Inflammatory macrophage (primary cell): Measurements from ENCODE around the gene ZNF584.
A peak's percentile ranks its signal among the peaks of the same experiment; 100 is the strongest.
"Not testable (repeated sequence)": the region's sequence is repeated elsewhere in the genome, so short reads cannot be mapped to it uniquely, and the experiment has no call there.

ENCODE experiments used
- DNase-seq, 2 donors: peaks; one replicate each; pipeline ENCODE4 v3.0.0-alpha.2; 2020 to 2022
- total RNA-seq, 18 experiments: gene quantifications; one replicate each; lab custom pipeline; 2026; ENCODE audit warnings: mixed read lengths in 6 of 18, inconsistent platforms in 2 of 18; lab: John Stamatoyannopoulos, UW

ZNF584 gene
- 0.58 to 13.2 (median 9.0) reads per million in 18 experiments for total RNA-seq

- peak; percentile 97 to 99 for DNase-seq
Measured at GRCh38 chr19:58408152-58409009, at the start of gene ZNF584. TSS of gene ZNF584 (plus strand) at chr19:58408649. CDS start at chr19:58409148, 499 bp downstream.

GRCh38 chr19:58361900-58362271 lies 46.6 kb upstream of the ZNF584 start:
- peak; percentile 62 to 77 for DNase-seq

GRCh38 chr19:58362272-58362994 lies 46.0 kb upstream of the ZNF584 start, which contains the start of gene ZNF497:
TSS of gene ZNF497 (minus strand) at chr19:58362751. CDS start at chr19:58357635, 5,116 bp downstream.
- peak; percentile 95 to 96 for DNase-seq

GRCh38 chr19:58364146-58364545 lies 44.3 kb upstream of the ZNF584 start:
- DNase-seq, result peak; percentile 38 to 61

- DNase-seq, result no peak
Measured at GRCh38 chr19:58366585-58367430, 41.6 kb upstream of the ZNF584 start.

- no peak for DNase-seq
Measured at GRCh38 chr19:58367698-58368454, 40.6 kb upstream of the ZNF584 start.

- no peak for DNase-seq
Measured at GRCh38 chr19:58368561-58369360, 39.7 kb upstream of the ZNF584 start.

- no peak for DNase-seq
Measured at GRCh38 chr19:58372311-58373133, 35.9 kb upstream of the ZNF584 start.

- no peak for DNase-seq
Measured at GRCh38 chr19:58374200-58374599, 34.2 kb upstream of the ZNF584 start.

- not testable (repeated sequence) for DNase-seq
Measured at GRCh38 chr19:58376724-58377123, 31.7 kb upstream of the ZNF584 start.

GRCh38 chr19:58379246-58379645 lies 29.2 kb upstream of the ZNF584 start:
- no peak for DNase-seq

GRCh38 chr19:58380037-58380661 lies 28.3 kb upstream of the ZNF584 start:
- DNase-seq, result no peak

GRCh38 chr19:58380662-58381459 lies 27.6 kb upstream of the ZNF584 start, which contains the start of gene ZNF837:
TSS of gene ZNF837 (minus strand) at chr19:58381030. CDS start at chr19:58369332, 11,698 bp downstream.
- peak; percentile 100 for DNase-seq

- DNase-seq, result no peak
Measured at GRCh38 chr19:58381460-58382212, 26.8 kb upstream of the ZNF584 start.

- DNase-seq, result no peak
Measured at GRCh38 chr19:58382997-58383603, 25.3 kb upstream of the ZNF584 start.

- DNase-seq, result no peak
Measured at GRCh38 chr19:58385313-58385890, 23.0 kb upstream of the ZNF584 start.
